HepG2 (cell line): ENCODE measurements around the gene MAP2K6.

Source experiments
- IRF1 ChIP-seq: sonication (generic); formaldehyde crosslinking; IDR thresholded peaks from 2 replicates; pipeline ENCODE4 v1.4.0; 2020; ENCODE audit warnings: low read depth, mild to moderate bottlenecking, missing genetic modification reagents
- NCOA2 ChIP-seq: sonication (generic); formaldehyde crosslinking; IDR thresholded peaks from 2 replicates; pipeline ENCODE4 v1.8.0; 2022; ENCODE audit warnings: inconsistent platforms
- NRL ChIP-seq: sonication (generic); formaldehyde crosslinking; IDR thresholded peaks from 2 replicates; pipeline ENCODE4 v1.5.0; 2020; ENCODE audit warnings: missing genetic modification reagents, mild to moderate bottlenecking, moderate library complexity, borderline replicate concordance
- POLR2A ChIP-seq, 2 experiments: IDR thresholded peaks; 2 replicates each; pipeline ENCODE4 v1.6.1; 2011; ENCODE audit warnings: low read depth in 2 of 2, low read length in 2 of 2, mild to moderate bottlenecking in 1 of 2, moderate library complexity in 1 of 2; ENCODE audit not compliant: insufficient read depth in 1 of 2
- SNAI1 ChIP-seq: sonication (generic); formaldehyde crosslinking; IDR thresholded peaks from 2 replicates; pipeline ENCODE4 v1.5.0; 2020; ENCODE audit warnings: mild to moderate bottlenecking, missing genetic modification reagents, borderline replicate concordance
- TFDP1 ChIP-seq: IDR thresholded peaks from 2 replicates; pipeline ENCODE4 v1.6.1; 2016; ENCODE audit warnings: missing compliant biosample characterization, missing genetic modification reagents, borderline replicate concordance
- YEATS2 ChIP-seq: sonication (generic); formaldehyde crosslinking; IDR thresholded peaks from 2 replicates; pipeline ENCODE4 v1.4.0; 2020; ENCODE audit warnings: missing genetic modification reagents, borderline replicate concordance
- ZNF747 ChIP-seq: sonication (generic); formaldehyde crosslinking; IDR thresholded peaks from 2 replicates; pipeline ENCODE4 v1.8.1; 2023; ENCODE audit warnings: missing genetic modification reagents, mild to moderate bottlenecking, borderline replicate concordance
- ZSCAN25 ChIP-seq: sonication (generic); formaldehyde crosslinking; IDR thresholded peaks from 2 replicates; pipeline ENCODE4 v1.8.0; 2022; ENCODE audit warnings: mild to moderate bottlenecking, missing genetic modification reagents
- TF ChIP-seq, protein P1 (sequence below): sonication (generic); formaldehyde crosslinking; IDR thresholded peaks from 2 replicates; pipeline ENCODE4 v1.4.0; 2020; ENCODE audit warnings: missing genetic modification reagents, borderline replicate concordance

GRCh38 chr17:69414408-69415274, at the start of gene MAP2K6:
- TF ChIP-seq, protein P1, sequence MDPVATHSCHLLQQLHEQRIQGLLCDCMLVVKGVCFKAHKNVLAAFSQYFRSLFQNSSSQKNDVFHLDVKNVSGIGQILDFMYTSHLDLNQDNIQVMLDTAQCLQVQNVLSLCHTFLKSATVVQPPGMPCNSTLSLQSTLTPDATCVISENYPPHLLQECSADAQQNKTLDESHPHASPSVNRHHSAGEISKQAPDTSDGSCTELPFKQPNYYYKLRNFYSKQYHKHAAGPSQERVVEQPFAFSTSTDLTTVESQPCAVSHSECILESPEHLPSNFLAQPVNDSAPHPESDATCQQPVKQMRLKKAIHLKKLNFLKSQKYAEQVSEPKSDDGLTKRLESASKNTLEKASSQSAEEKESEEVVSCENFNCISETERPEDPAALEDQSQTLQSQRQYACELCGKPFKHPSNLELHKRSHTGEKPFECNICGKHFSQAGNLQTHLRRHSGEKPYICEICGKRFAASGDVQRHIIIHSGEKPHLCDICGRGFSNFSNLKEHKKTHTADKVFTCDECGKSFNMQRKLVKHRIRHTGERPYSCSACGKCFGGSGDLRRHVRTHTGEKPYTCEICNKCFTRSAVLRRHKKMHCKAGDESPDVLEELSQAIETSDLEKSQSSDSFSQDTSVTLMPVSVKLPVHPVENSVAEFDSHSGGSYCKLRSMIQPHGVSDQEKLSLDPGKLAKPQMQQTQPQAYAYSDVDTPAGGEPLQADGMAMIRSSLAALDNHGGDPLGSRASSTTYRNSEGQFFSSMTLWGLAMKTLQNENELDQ, result no peak
- TF ChIP-seq POLR2A (IDR thresholded peaks at IDR 0.05; ENCODE audit: insufficient read depth in 1 of 2, low read depth in 2 of 2, low read length in 2 of 2) (peak; percentile 52 to 60; a peak in 2 of 4 replicates), ZSCAN25 (CRISPR knock-in tag) (no peak), TFDP1 (CRISPR knock-in tag) (peak; percentile 58; the same call in 1 of the 2 replicates), YEATS2 (CRISPR knock-in tag) (no peak), NCOA2 (CRISPR knock-in tag) (peak; percentile 23; the same call in 1 of the 2 replicates), IRF1 (CRISPR knock-in tag) (no peak), ZNF747 (CRISPR knock-in tag) (0 out of 2 replicates have a peak, but pooled peaks have one; percentile 57), NRL (CRISPR knock-in tag) (no peak; the same call in 1 of the 2 replicates), SNAI1 (CRISPR knock-in tag) (peak; percentile 86)
